Uterus (tissue), 2 donors: Measurements from ENCODE around the gene ATPAF1.

Experiments
- CTCF ChIP-seq, 4 experiments: fragments of 200-600 bp in 2 of 4; fragments of 450-650 bp in 2 of 4; sonication (generic) in 2 of 4; IDR thresholded peaks; one replicate each; pipeline ENCODE4 v1.5.1; 2016 to 2019; ENCODE audit warnings: antibody characterized with exemption in 4 of 4, mild to moderate bottlenecking in 2 of 4, moderate library complexity in 1 of 4
- POLR2A ChIP-seq, 2 donors: fragments of 450-650 bp; IDR thresholded peaks; one replicate each; pipeline ENCODE4 v1.6.1; 2016; ENCODE audit warnings: antibody characterized with exemption in 2 of 2, mild to moderate bottlenecking in 1 of 2, moderate library complexity in 1 of 2

- no peak for TF ChIP-seq CTCF (IDR thresholded peaks at IDR 0.05)
- TF ChIP-seq POLR2A (IDR thresholded peaks at IDR 0.05): no peak
Observed at GRCh38 chr1:46601257-46602007, 66.7 kb downstream of the ATPAF1 start.
